ENCODE data around the gene GALNT12. TPM values are rescaled to one million over a fixed set of nuclear protein-coding genes. Genes with fewer than 3 reads are reported as not detected.

GALNT12 gene
- total RNA-seq, 4 donors from 2014 or later, result 12.4 to 22.4 (median 16.2) TPM

- peaks cover 0 to 49% (median 16%) of the 10 kb centered on the region in 4 donors for H3K36me3 ChIP-seq
- intact Hi-C loops (cut with DNase I), result no loop called here
- no peaks in the 10 kb centered on the region for H3K9me3 ChIP-seq
- no peak overlapping the region for H3K27ac ChIP-seq (replicated peaks in 1 of 4)
- H3K4me3 ChIP-seq, result no peak overlapping the region
- H3K27me3 ChIP-seq, result no peaks in the 10 kb centered on the region
- DNase-seq (ENCODE audit: extremely low spot score), result no peak
- no peaks in the 10 kb centered on the region for H3K4me1 ChIP-seq
- WGBS, result 77% methylated on average over 4 of the region's 4 CpGs
- no peak for TF ChIP-seq EP300 (IDR thresholded peaks at IDR 0.05)
- no peak for TF ChIP-seq POLR2AphosphoS5 (IDR thresholded peaks at IDR 0.05)
- TF ChIP-seq CTCF (IDR thresholded peaks at IDR 0.05), result no peak
- TF ChIP-seq POLR2A (IDR thresholded peaks at IDR 0.05; ENCODE audit: low read depth), result no peak
Observed at GRCh38 chr9:98836206-98836605, 28.7 kb downstream of the GALNT12 start.

GRCh38 chr9:98837516-98837915 is 30.0 kb downstream of the GALNT12 start:
- peaks cover 0 to 46% (median 16%) of the 10 kb centered on the region in 4 donors for H3K36me3 ChIP-seq
- no peaks in the 10 kb centered on the region for H3K27me3 ChIP-seq
- no peaks in the 10 kb centered on the region for H3K9me3 ChIP-seq
- no peak for DNase-seq (ENCODE audit: extremely low spot score)
- H3K4me3 ChIP-seq, result no peak overlapping the region
- 97% methylated on average over 4 of the region's 4 CpGs for WGBS
- TF ChIP-seq POLR2AphosphoS5 (IDR thresholded peaks at IDR 0.05), result no peak
- no peak for TF ChIP-seq POLR2A (IDR thresholded peaks at IDR 0.05; ENCODE audit: low read depth)
- TF ChIP-seq CTCF (IDR thresholded peaks at IDR 0.05), result no peak
- no peak for TF ChIP-seq EP300 (IDR thresholded peaks at IDR 0.05)
- H3K27ac ChIP-seq (replicated peaks in 1 of 4), result no peak overlapping the region
- intact Hi-C loops (cut with DNase I), result no loop called here
- no peaks in the 10 kb centered on the region for H3K4me1 ChIP-seq

GRCh38 chr9:98838155-98838867 is 30.8 kb downstream of the GALNT12 start:
- Histone ChIP-seq H3K4me3 (no peak overlapping the region), H3K9me3 (no peaks in the 10 kb centered on the region), H3K27me3 (no peaks in the 10 kb centered on the region), H3K27ac (replicated peaks in 1 of 4) (no peak overlapping the region), H3K36me3 (peaks cover 0 to 46% (median 16%) of the 10 kb centered on the region in 4 donors), H3K4me1 (no peaks in the 10 kb centered on the region)
- no peak for TF ChIP-seq POLR2AphosphoS5 (IDR thresholded peaks at IDR 0.05)
- no peak for TF ChIP-seq CTCF (IDR thresholded peaks at IDR 0.05)
- no peak for TF ChIP-seq EP300 (IDR thresholded peaks at IDR 0.05)
- TF ChIP-seq POLR2A (IDR thresholded peaks at IDR 0.05; ENCODE audit: low read depth), result no peak
- WGBS, result 100% methylated on average over 6 of the region's 6 CpGs
- DNase-seq (ENCODE audit: extremely low spot score), result peak; percentile 64
- intact Hi-C loops (cut with DNase I), result no loop called here

- no peaks in the 10 kb centered on the region for H3K27me3 ChIP-seq
- peaks cover 0 to 46% (median 16%) of the 10 kb centered on the region in 4 donors for H3K36me3 ChIP-seq
- no peaks in the 10 kb centered on the region for H3K4me1 ChIP-seq
- no peak overlapping the region for H3K4me3 ChIP-seq
- DNase-seq (ENCODE audit: extremely low spot score), result no peak
- no peaks in the 10 kb centered on the region for H3K9me3 ChIP-seq
- no peak for TF ChIP-seq CTCF (IDR thresholded peaks at IDR 0.05)
- TF ChIP-seq EP300 (IDR thresholded peaks at IDR 0.05), result no peak
- TF ChIP-seq POLR2A (IDR thresholded peaks at IDR 0.05; ENCODE audit: low read depth), result no peak
- no peak for TF ChIP-seq POLR2AphosphoS5 (IDR thresholded peaks at IDR 0.05)
- WGBS, result 93% methylated on average over 6 of the region's 6 CpGs
- intact Hi-C loops (cut with DNase I), result no loop called here
- H3K27ac ChIP-seq (replicated peaks in 1 of 4), result no peak overlapping the region
Observed at GRCh38 chr9:98838868-98839565, 31.5 kb downstream of the GALNT12 start.
